ENCODE data around the gene ADI1.
"Not testable (repeated sequence)": the region's sequence is repeated elsewhere in the genome, so short reads cannot be mapped to it uniquely, and the experiment has no call there.

ADI1 gene

GRCh38 chr2:3449936-3450335 is 69.4 kb downstream of the ADI1 start:
- no peak for DNase-seq (ENCODE audit: low read depth, low spot score)
- H3K4me3 ChIP-seq (ENCODE audit: low read depth, low read length): no peak overlapping the region
- in situ Hi-C loops (cut with HindIII; ENCODE audit: low sequenced_read_pairs): no loop called here
- no peak for TF ChIP-seq CTCF (IDR thresholded peaks at IDR 0.05; ENCODE audit: low read depth, low read length)

- in situ Hi-C loops (cut with HindIII; ENCODE audit: low sequenced_read_pairs): no loop called here
- H3K4me3 ChIP-seq (ENCODE audit: low read depth, low read length): no peak overlapping the region
- DNase-seq (ENCODE audit: low read depth, low spot score): peak; percentile 41
- no peak for TF ChIP-seq CTCF (IDR thresholded peaks at IDR 0.05; ENCODE audit: low read depth, low read length)
These were observed 70.2 kb downstream of the ADI1 start for GRCh38 chr2:3449086-3449485.

- H3K4me3 ChIP-seq (ENCODE audit: low read depth, low read length); DNase-seq (ENCODE audit: low read depth, low spot score); in situ Hi-C loops (cut with HindIII; ENCODE audit: low sequenced_read_pairs): not testable (repeated sequence)
These were observed 70.9 kb downstream of the ADI1 start for GRCh38 chr2:3448441-3448911.

GRCh38 chr2:3447789-3448317 is 71.5 kb downstream of the ADI1 start:
- no peak overlapping the region for H3K4me3 ChIP-seq (ENCODE audit: low read depth, low read length)
- in situ Hi-C loops (cut with HindIII; ENCODE audit: low sequenced_read_pairs): no loop called here
- no peak for DNase-seq (ENCODE audit: low read depth, low spot score)
- TF ChIP-seq CTCF (IDR thresholded peaks at IDR 0.05; ENCODE audit: low read depth, low read length): no peak

Measured in astrocyte of the spinal cord (primary cell).